Neural progenitor cell (in vitro differentiated cells): ENCODE data around the gene LRRIQ3. TPM values are rescaled to one million over a fixed set of nuclear protein-coding genes. Genes with fewer than 3 reads are reported as not detected.

Experiments
- DNase-seq: peaks from one replicate; pipeline ENCODE4 v3.0.0-alpha.2; 2016; ENCODE audit warnings: low spot score
- H2AFZ ChIP-seq: fragments of 200-600 bp; sonication (generic); replicated peaks from 2 replicates; pipeline ENCODE4 v1.6.1; 2016; ENCODE audit warnings: antibody characterized with exemption
- H3F3A ChIP-seq: fragments of 200-600 bp; sonication (generic); 2 replicates; pipeline ENCODE4 v1.6.1; 2016; ENCODE audit warnings: antibody characterized with exemption, low read depth
- H3K27ac ChIP-seq: fragments of 200-600 bp; sonication (generic); 2 replicates; pipeline ENCODE4 v1.5.1; 2016; ENCODE audit warnings: mild to moderate bottlenecking
- H3K27me3 ChIP-seq: fragments of 200-600 bp; sonication (generic); 2 replicates; pipeline ENCODE4 v1.6.1; 2016; ENCODE audit warnings: mild to moderate bottlenecking, moderate library complexity
- H3K36me3 ChIP-seq: fragments of 200-600 bp; sonication (generic); 2 replicates; pipeline ENCODE4 v1.5.1; 2016
- H3K4me1 ChIP-seq: fragments of 200-600 bp; sonication (generic); 2 replicates; pipeline ENCODE4 v1.6.1; 2016; ENCODE audit warnings: mixed run types
- H3K4me2 ChIP-seq: fragments of 200-600 bp; sonication (generic); 2 replicates; pipeline ENCODE4 v1.6.1; 2016
- H3K4me3 ChIP-seq: fragments of 200-600 bp; sonication (generic); 2 replicates; pipeline ENCODE4 v1.5.1; 2016
- H3K79me2 ChIP-seq: fragments of 200-600 bp; sonication (generic); 2 replicates; pipeline ENCODE4 v1.6.1; 2016; ENCODE audit warnings: low read depth
- H3K9ac ChIP-seq: fragments of 200-600 bp; sonication (generic); 2 replicates; pipeline ENCODE4 v1.6.1; 2016
- H3K9me3 ChIP-seq: fragments of 200-600 bp; sonication (generic); 2 replicates; pipeline ENCODE4 v1.5.1; 2016; ENCODE audit warnings: low read depth
- H4K20me1 ChIP-seq: fragments of 200-600 bp; sonication (generic); 2 replicates; pipeline ENCODE4 v1.6.1; 2016; ENCODE audit warnings: low read depth
- H3K27ac Mint-ChIP-seq: 3 replicates; pipeline ENCODE4 v1.8.0; 2021; ENCODE audit warnings: mixed read lengths
- H3K27me3 Mint-ChIP-seq: 2 replicates; pipeline ENCODE4 v1.8.0; 2022; ENCODE audit warnings: low read depth, mild to moderate bottlenecking, inconsistent platforms, moderate library complexity, mixed read lengths; ENCODE audit not compliant: insufficient read depth
- H3K36me3 Mint-ChIP-seq: 3 replicates; pipeline ENCODE4 v1.8.0; 2021; ENCODE audit warnings: mixed read lengths
- H3K4me1 Mint-ChIP-seq: 3 replicates; pipeline ENCODE4 v1.8.0; 2021; ENCODE audit warnings: mixed read lengths
- H3K4me3 Mint-ChIP-seq: 3 replicates; pipeline ENCODE4 v1.8.0; 2021; ENCODE audit warnings: mild to moderate bottlenecking, moderate library complexity, mixed read lengths
- H3K9me3 Mint-ChIP-seq: 3 replicates; pipeline ENCODE4 v1.8.0; 2020; ENCODE audit warnings: mixed read lengths
- CTCF ChIP-seq: fragments of 200-600 bp; sonication (generic); IDR thresholded peaks from 2 replicates; pipeline ENCODE4 v1.5.1; 2017; ENCODE audit warnings: antibody characterized with exemption, mild to moderate bottlenecking
- EZH2 ChIP-seq: fragments of 200-600 bp; sonication (generic); IDR thresholded peaks from 2 replicates; pipeline ENCODE4 v1.6.1; 2017; ENCODE audit warnings: antibody characterized with exemption, mild to moderate bottlenecking, moderate library complexity
- EZH2phosphoT487 ChIP-seq: fragments of 200-600 bp; sonication (generic); IDR thresholded peaks from 2 replicates; pipeline ENCODE4 v1.6.1; 2017; ENCODE audit warnings: antibody characterized with exemption
- total RNA-seq: library from RNA; depleted of rRNA; stranded (reverse); fragments of >200 nt; gene quantifications from 2 replicates; pipeline ENCODE4 v1.2.3, GENCODE V29; 2015; ENCODE audit warnings: low replicate concordance

Gene LRRIQ3
- total RNA-seq, 1 donor from 2014 or later, result 3.3 TPM

GRCh38 chr1:74205266-74205665 is 7.3 kb upstream of the LRRIQ3 start:
- H3K27ac Mint-ChIP-seq, result no peak overlapping the region
- peaks cover 3% of the 10 kb centered on the region for H3K36me3 Mint-ChIP-seq
- H3K9me3 ChIP-seq, result no peaks in the 10 kb centered on the region
- H3K27me3 ChIP-seq, result no peaks in the 10 kb centered on the region
- H3K9me3 Mint-ChIP-seq, result peaks cover under 1% of the 10 kb centered on the region
- H3K9ac ChIP-seq, result no peak overlapping the region
- H3K4me1 Mint-ChIP-seq, result peaks cover 8% of the 10 kb centered on the region
- H3F3A ChIP-seq, result no peaks in the 10 kb centered on the region
- no peaks in the 10 kb centered on the region for H3K36me3 ChIP-seq
- H3K4me1 ChIP-seq, result no peaks in the 10 kb centered on the region
- H3K79me2 ChIP-seq, result no peaks in the 10 kb centered on the region
- no peak overlapping the region for H3K27ac ChIP-seq
- H3K27me3 Mint-ChIP-seq, result no peaks in the 10 kb centered on the region
- H2AFZ ChIP-seq, result no peak overlapping the region
- no peak overlapping the region for H3K4me2 ChIP-seq
- no peak overlapping the region for H3K4me3 ChIP-seq
- H3K4me3 Mint-ChIP-seq, result no peak overlapping the region
- TF ChIP-seq EZH2 (no peak), EZH2phosphoT487 (no peak), CTCF (no peak)
- H4K20me1 ChIP-seq, result no peaks in the 10 kb centered on the region
- DNase-seq, result peak; percentile 17

- H3K9me3 Mint-ChIP-seq, result peaks cover 6% of the 10 kb centered on the region
Measured at GRCh38 chr1:74199504-74199903, 1.5 kb upstream of the LRRIQ3 start.

GRCh38 chr1:74197255-74197654 is 721 bp downstream of the LRRIQ3 start:
- no peaks in the 10 kb centered on the region for H3K9me3 ChIP-seq
- no peak for TF ChIP-seq EZH2phosphoT487
- no peak for TF ChIP-seq CTCF
- no peak for TF ChIP-seq EZH2
- H3K27ac ChIP-seq, result no peak overlapping the region
- Mint-ChIP-seq H3K4me3 (peak overlapping the region; percentile 82), H3K36me3 (no peaks in the 10 kb centered on the region), H3K27me3 (peaks cover 2% of the 10 kb centered on the region), H3K27ac (no peak overlapping the region), H3K9me3 (peaks cover 6% of the 10 kb centered on the region), H3K4me1 (no peaks in the 10 kb centered on the region)
- H4K20me1 ChIP-seq, result no peaks in the 10 kb centered on the region
- no peak for DNase-seq
- H3K4me2 ChIP-seq, result peak overlapping the region; percentile 74
- peak overlapping the region; percentile 97 for H2AFZ ChIP-seq
- no peaks in the 10 kb centered on the region for H3F3A ChIP-seq
- H3K79me2 ChIP-seq, result no peaks in the 10 kb centered on the region
- no peak overlapping the region for H3K9ac ChIP-seq
- H3K4me1 ChIP-seq, result no peaks in the 10 kb centered on the region
- peak overlapping the region; percentile 56 for H3K4me3 ChIP-seq
- no peaks in the 10 kb centered on the region for H3K36me3 ChIP-seq
- H3K27me3 ChIP-seq, result no peaks in the 10 kb centered on the region

More at GRCh38 chr1:74199504-74199903, 1.5 kb upstream of the LRRIQ3 start:
- Histone ChIP-seq H3K79me2 (no peaks in the 10 kb centered on the region), H3K27me3 (no peaks in the 10 kb centered on the region), H3K36me3 (no peaks in the 10 kb centered on the region), H2AFZ (no peak overlapping the region), H3F3A (no peaks in the 10 kb centered on the region), H3K27ac (no peak overlapping the region), H3K9ac (no peak overlapping the region), H3K4me1 (no peaks in the 10 kb centered on the region), H3K4me3 (no peak overlapping the region), H4K20me1 (no peaks in the 10 kb centered on the region), H3K4me2 (peak overlapping the region; percentile 74), H3K9me3 (no peaks in the 10 kb centered on the region)
- no peaks in the 10 kb centered on the region for H3K4me1 Mint-ChIP-seq
- TF ChIP-seq CTCF, result no peak
- TF ChIP-seq EZH2, result no peak
- no peak for TF ChIP-seq EZH2phosphoT487
- peaks cover 2% of the 10 kb centered on the region for H3K27me3 Mint-ChIP-seq
- H3K36me3 Mint-ChIP-seq, result peaks cover 2% of the 10 kb centered on the region
- H3K27ac Mint-ChIP-seq, result no peak overlapping the region
- H3K4me3 Mint-ChIP-seq, result no peak overlapping the region
- DNase-seq, result no peak
